Measurements from ENCODE around the gene SLC35E2B.

Gene SLC35E2B

DNA sequence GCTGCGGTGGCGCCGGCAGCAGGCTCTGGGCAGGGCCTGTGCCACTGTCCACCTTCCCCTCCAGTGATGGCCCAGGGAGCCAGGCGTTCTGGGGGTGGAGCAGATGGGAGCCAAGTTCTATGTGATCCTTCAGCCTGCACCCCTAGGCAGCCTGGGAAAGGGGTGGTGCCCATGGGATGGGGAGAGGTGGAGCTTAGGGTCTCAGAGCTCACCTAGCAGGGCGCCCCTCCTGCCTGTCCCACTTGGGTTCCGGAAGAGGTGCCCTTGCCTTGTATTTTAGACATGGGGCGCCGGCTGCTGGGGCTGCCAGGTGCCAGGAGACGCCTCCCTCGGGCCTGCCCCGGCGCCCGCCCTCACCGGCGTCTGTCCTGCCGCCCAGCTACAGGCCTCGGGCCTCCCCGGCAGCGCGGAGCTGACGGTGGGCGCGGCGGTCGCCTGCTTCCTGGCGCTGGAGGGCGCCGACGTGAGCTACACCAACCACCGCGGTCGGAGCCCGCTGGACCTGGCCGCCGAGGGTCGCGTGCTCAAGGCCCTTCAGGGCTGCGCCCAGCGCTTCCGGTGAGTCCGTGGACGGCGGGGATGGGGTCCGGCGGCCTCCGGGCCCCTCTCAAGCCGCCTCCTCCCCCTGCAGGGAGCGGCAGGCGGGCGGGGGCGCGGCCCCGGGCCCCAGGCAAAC, 63.7 kb downstream of the SLC35E2B start:
- in situ Hi-C loops (cut with HindIII; ENCODE audit: low pct_unique_long_range_greater_than_20kb, low sequenced_read_pairs), result no loop called here
- DNase-seq (ENCODE audit: low read depth in 1 of 2, low spot score in 1 of 2), result no peak
- no peak for TF ChIP-seq JUND (IDR thresholded peaks at IDR 0.05; ENCODE audit: low read depth)

DNA sequence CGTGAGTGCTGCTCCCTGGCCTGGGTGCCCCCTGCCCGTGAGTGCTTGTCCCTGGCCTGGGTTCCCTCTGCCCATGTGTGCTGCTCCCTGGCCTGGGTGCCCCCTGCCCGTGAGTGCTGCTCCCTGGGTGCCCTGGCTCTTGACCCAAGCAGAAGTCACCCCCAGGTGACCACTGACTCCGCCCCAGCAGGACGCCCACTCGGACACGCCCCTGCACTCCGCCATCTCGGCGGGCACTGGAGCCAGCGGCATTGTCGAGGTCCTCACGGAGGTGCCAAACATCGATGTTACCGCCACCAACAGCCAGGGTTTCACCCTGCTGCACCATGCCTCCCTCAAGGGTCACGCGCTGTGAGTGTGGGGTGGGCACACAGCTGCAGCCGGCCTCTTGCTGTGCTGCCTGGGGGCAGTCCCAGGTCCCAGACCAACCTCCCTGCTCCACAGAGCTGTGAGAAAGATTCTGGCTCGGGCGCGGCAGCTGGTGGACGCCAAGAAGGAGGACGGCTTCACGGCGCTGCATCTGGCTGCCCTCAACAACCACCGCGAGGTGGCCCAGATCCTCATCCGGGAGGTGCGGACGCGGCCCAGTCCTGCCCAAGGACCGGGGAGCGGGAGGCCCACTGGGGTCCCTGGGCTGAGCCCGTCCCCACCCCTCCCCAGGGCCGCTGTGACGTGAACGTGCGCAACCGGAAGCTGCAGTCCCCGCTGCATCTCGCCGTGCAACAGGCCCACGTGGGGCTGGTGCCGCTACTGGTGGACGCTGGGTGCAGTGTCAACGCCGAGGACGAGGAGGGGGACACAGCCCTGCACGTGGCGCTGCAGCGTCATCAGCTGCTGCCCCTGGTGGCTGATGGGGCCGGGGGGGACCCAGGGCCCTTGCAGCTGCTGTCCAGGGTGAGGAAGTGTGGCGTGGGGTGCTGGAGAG, 64.5 kb downstream of the SLC35E2B start:
- DNase-seq (ENCODE audit: low read depth in 1 of 2, low spot score in 1 of 2), result no peak
- in situ Hi-C loops (cut with HindIII; ENCODE audit: low pct_unique_long_range_greater_than_20kb, low sequenced_read_pairs), result no loop called here
- TF ChIP-seq JUND (IDR thresholded peaks at IDR 0.05; ENCODE audit: low read depth), result no peak

DNA sequence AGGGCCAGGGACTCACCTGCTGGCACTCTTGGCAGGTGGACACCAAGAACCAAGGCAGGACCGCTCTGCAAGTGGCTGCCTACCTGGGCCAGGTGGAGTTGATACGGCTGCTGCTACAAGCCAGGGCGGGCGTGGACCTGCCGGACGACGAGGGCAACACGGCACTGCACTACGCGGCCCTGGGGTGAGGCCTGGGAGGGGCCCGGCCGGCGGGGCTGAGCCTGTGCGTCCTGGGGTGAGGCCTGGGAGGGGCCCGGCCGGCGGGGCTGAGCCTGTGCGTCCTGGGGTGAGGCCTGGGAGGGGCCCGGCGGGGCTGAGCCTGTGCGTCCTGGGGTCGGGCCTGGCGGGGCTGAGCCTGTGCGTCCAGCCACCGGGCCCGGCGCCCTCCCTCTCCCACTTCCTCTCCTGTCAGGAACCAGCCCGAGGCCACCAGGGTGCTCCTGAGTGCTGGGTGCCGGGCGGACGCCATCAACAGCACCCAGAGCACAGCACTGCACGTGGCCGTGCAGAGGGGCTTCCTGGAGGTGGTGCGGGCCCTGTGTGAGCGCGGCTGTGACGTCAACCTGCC, 65.2 kb downstream of the SLC35E2B start:
- in situ Hi-C loops (cut with HindIII; ENCODE audit: low pct_unique_long_range_greater_than_20kb, low sequenced_read_pairs), result no loop called here
- no peak for TF ChIP-seq JUND (IDR thresholded peaks at IDR 0.05; ENCODE audit: low read depth)
- DNase-seq (ENCODE audit: low read depth in 1 of 2, low spot score in 1 of 2), result no peak

DNA sequence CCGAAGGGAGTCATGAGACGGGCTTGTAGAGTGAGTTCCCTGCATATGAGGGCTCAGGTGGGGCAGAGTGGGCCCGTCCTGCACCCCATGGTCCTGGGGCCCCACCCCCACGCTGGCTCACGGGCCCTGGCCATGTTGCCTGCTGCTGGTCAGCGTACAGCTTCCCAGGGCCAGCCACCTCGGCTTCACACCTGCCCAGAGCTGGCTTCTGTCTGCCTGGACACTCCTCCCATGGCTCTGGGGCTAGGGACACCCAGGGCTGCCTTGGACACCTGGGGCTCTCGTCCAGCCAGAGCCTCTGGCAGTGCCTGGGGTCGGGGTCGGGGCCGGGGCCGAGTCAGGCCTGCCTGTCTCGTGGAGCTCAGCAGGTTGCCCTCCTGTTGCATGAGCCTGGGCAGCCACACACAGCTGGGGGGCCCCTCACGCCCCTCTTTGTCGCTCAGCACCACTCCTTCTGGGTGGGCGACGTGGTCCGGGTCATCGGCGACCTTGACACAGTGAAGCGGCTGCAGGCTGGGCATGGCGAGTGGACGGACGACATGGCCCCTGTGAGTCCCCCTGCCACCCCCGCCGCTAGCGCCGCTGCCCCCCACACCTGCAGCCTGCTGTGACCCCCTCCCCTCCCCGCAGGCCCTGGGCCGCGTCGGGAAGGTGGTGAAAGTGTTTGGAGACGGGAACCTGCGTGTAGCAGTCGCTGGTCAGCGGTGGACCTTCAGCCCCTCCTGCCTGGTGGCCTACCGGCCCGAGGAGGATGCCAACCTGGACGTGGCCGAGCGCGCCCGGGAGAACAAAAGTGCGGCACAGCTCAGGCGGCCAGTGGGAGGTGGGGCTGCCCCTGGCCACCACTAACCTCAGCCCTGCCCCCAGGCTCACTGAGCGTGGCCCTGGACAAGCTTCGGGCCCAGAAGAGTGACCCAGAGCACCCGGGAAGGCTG, 66.1 kb downstream of the SLC35E2B start:
- in situ Hi-C loops (cut with HindIII; ENCODE audit: low pct_unique_long_range_greater_than_20kb, low sequenced_read_pairs), result no loop called here
- no peak for TF ChIP-seq JUND (IDR thresholded peaks at IDR 0.05; ENCODE audit: low read depth)
- DNase-seq (ENCODE audit: low read depth in 1 of 2, low spot score in 1 of 2), result no peak

DNA sequence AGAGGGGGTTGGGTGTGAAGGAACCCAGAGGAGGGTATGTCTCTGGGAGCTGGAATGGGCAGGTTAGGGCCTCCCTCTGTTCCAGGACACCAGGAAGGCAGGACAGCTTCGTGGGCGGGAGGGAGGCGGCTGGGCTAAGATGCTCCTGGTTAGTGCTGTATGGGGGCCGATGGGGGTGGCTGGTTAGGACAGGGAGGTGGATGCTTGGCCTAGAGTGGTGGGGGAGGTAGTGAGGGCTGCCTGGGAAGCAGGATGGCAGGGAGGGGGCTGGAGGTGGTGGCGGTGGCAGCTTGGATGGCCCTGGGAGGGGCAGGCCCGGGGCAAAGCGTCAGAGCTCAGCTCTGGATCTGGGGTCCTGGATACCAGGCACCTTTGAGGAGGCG, 66.8 kb downstream of the SLC35E2B start:
- no peak for TF ChIP-seq JUND (IDR thresholded peaks at IDR 0.05; ENCODE audit: low read depth)
- in situ Hi-C loops (cut with HindIII; ENCODE audit: low pct_unique_long_range_greater_than_20kb, low sequenced_read_pairs), result no loop called here
- no peak for DNase-seq (ENCODE audit: low read depth in 1 of 2, low spot score in 1 of 2)

DNA sequence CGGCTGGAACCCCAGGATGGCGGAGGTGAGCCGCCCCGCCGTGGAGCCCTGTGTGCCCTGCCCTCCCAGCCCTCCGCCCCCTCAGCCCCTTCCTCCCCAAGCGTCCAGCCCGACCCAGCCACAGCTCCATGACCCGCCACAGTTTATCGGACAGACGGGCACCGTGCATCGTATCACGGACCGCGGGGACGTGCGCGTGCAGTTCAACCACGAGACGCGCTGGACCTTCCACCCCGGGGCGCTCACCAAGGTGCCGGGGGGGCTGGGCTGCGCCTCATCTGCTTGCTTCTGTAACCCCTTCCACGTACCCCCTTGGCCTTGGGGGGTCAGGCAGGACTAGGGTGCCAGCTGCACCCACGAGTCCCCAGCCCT, 67.2 kb downstream of the SLC35E2B start:
- DNase-seq (ENCODE audit: low read depth in 1 of 2, low spot score in 1 of 2), result no peak
- TF ChIP-seq JUND (IDR thresholded peaks at IDR 0.05; ENCODE audit: low read depth), result no peak
- in situ Hi-C loops (cut with HindIII; ENCODE audit: low pct_unique_long_range_greater_than_20kb, low sequenced_read_pairs), result no loop called here

DNA sequence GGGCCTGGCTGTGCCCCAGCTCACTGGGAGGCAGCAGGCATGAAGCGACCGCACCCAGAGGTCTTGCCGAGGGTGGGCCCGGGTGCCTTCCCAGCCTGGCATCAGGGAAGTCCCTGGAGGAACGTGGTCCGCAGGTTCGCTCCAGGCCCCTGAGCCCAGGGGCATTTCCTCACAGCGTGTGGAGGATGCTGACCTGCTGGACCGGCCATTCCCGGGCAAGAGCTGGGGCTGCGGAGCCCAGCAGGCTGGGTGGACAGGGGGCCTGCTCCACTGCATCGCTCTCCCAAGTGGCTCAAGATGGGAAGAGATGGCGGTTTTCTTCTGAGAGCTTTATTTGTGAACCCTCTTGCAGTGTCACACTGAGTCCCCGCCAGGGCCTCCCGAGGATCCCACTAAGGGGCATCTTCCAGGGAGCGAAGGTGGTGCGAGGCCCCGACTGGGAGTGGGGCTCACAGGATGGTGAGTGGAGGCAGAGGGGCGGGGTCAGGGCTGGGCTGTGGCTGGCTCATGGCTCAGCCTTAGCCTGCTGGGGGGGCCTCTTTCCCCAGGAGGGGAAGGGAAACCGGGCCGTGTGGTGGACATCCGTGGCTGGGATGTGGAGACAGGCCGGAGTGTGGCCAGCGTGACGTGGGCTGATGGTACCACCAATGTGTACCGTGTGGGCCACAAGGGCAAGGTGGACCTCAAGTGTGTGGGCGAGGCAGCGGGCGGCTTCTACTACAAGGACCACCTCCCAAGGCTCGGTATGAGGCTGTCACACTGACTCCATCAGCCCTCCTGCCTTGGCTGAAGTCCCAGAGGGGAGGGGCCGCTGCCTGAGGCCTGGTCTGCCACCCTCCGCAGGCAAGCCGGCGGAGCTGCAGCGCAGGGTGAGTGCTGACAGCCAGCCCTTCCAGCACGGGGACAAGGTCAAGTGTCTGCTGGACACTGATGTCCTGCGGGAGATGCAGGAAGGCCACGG, 67.9 kb downstream of the SLC35E2B start:
- in situ Hi-C loops (cut with HindIII; ENCODE audit: low pct_unique_long_range_greater_than_20kb, low sequenced_read_pairs), result no loop called here
- DNase-seq (ENCODE audit: low read depth in 1 of 2, low spot score in 1 of 2), result no peak
- no peak for TF ChIP-seq JUND (IDR thresholded peaks at IDR 0.05; ENCODE audit: low read depth)

DNA sequence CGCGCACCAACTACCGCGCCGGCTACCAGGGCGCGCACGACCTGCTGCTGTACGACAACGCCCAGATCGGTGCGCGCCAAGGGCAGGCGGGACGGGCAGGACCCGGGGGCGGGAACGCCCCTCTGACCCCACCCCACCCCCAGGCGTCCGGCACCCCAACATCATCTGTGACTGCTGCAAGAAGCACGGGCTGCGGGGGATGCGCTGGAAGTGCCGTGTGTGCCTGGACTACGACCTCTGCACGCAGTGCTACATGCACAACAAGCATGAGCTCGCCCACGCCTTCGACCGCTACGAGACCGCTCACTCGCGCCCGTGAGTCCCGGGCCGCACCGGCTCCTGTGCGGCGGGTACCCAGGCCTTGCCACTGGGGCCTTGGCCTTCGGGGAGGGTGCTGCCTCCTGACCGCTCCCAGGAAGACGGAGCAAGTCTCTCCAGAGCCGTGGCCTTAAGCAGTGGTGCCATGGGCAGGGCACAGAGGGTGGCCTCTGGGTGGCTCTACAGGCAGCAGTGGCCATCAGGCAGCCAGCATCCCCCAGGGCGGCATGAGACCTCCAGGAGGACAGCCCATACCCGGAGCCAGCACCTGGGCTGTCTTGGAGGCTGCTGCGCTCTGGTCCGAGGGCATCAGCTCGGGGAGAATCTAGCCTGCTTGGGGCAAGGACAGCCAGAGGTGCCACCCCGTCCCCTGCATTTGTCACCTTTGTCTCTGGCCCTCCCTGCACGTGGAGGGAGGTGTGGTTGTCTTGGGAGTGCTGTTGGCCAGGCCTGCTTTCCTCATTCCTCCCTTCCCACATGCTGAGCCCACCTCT, 68.8 kb downstream of the SLC35E2B start:
- in situ Hi-C loops (cut with HindIII; ENCODE audit: low pct_unique_long_range_greater_than_20kb, low sequenced_read_pairs), result no loop called here
- TF ChIP-seq JUND (IDR thresholded peaks at IDR 0.05; ENCODE audit: low read depth), result no peak
- no peak for DNase-seq (ENCODE audit: low read depth in 1 of 2, low spot score in 1 of 2)

DNA sequence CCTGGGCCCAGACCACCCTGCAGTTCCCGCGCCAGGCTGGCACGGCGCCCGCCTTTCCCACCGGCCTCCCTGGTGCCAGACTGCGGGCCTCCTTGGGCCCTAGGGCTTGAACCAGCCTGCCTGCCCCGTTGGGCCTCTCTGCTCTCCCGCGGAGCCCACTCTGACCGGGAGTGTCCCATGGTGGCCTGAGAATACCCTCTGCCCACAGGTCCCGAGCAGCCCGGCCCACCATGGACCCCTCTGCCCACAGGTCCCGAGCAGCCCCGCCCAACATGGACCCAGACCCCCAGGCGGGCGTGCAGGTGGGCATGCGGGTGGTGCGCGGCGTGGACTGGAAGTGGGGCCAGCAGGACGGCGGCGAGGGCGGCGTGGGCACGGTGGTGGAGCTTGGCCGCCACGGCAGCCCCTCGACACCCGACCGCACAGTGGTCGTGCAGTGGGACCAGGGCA, 69.4 kb downstream of the SLC35E2B start:
- no peak for DNase-seq (ENCODE audit: low read depth in 1 of 2, low spot score in 1 of 2)
- in situ Hi-C loops (cut with HindIII; ENCODE audit: low pct_unique_long_range_greater_than_20kb, low sequenced_read_pairs), result no loop called here
- TF ChIP-seq JUND (IDR thresholded peaks at IDR 0.05; ENCODE audit: low read depth), result no peak

DNA sequence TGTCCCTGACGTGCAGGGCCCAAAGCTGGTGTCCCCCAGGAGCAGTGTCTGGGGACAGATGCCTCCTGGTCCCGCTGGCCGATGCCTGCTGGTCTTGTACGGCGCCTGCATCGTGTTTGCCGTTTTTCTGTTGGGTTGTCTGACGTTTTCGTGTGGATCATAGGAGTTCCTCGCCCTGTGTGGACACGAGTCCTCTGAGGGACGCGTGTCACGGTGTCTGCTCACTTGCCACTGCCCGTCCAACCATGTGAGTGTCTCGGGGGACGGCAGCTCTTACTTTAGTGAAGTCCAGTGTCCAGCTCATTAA, 69.9 kb downstream of the SLC35E2B start:
- TF ChIP-seq JUND (IDR thresholded peaks at IDR 0.05; ENCODE audit: low read depth), result no peak
- no peak for DNase-seq (ENCODE audit: low read depth in 1 of 2, low spot score in 1 of 2)
- in situ Hi-C loops (cut with HindIII; ENCODE audit: low pct_unique_long_range_greater_than_20kb, low sequenced_read_pairs), result no loop called here

Measured in T47D (cell line).